ENCODE results near the gene MIA.
"Not testable (repeated sequence)": the region's sequence is repeated elsewhere in the genome, so short reads cannot be mapped to it uniquely, and the experiment has no call there.

MIA gene

DNA sequence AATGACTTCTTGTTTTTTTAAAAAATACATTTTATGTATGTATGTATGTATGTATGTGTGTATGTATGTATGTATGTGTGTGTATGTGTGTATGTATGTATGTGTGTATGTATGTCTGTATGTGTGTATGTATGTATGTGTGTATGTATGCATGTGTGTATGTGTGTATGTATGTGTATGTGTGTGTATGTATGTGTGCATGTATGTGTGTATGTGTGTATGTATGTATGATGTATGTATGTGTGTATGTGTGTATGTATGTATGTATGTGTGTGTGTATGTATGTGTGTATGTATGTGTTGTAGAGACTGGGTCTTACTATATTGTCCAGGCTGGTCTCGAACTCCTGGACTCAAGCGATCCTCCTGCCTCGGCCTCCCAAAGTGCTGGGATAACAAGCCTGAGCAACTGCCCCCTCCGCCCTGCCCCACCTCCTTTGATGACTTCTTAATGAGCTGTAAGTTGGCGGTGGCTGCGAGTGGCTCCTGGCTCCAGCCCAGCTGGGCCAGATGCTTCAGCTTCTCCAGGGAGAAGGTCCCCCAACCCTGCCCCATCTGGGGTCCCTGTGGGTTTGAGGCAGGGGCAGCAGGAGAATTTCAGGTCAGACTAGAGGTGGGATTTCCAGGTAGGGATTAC is 50.3 kb downstream of the MIA start:
- not testable (repeated sequence) for DNase-seq

DNA sequence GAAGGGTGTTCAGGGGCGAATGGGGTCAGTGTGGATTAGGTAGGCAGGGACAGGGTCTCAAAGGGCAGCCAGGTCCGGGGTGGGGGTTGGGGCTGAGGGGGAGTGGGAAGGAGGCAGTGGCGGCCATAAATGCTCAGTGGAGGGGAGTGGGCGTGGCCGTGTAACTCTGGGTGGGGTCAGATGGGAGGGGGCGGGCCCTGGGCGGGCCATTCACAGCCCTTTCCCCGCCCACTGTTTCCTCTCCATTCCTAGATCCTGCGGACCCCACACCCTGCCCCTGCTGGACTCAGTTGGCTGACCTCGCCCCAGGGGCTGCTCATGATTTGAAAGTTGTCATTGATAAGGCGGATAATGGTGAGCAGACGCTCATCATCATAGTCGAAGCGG is 51.0 kb downstream of the MIA start:
- DNase-seq = not testable (repeated sequence)

DNA sequence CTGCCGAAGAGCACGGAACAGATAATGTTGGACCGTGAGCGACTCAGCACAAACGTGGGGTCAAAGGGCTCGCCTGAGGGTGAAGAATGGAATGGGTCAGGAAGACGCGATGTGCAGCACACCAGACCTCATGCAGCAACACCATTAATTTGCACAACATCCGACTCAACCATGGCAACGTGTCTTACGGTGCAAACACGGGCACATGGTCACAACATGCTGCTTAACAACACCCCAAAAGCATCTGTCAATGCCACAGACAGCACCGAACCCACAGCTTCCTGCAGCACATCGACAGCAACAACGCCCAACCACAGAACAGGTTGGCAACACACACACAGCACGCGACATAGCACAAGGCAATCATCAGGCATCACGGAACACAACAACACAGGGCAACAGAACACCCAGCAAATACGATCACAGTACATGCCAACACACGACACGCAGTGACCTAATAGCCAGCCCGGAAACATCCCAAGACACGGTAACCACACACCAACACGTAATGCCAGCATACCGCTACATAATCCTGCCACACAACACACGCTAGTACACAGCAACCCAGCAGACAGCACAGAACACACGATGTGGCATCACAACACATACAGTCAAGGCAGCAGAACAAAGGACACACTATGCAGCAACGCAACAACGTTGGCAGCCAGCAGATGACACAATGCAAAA is 51.5 kb downstream of the MIA start:
- DNase-seq = not testable (repeated sequence)
